ENCODE data around the gene CYCS. TPM values are rescaled to one million over a fixed set of nuclear protein-coding genes. Genes with fewer than 3 reads are reported as not detected.
A peak's percentile ranks its signal among the peaks of the same experiment; 100 is the strongest.

Gene CYCS
- total RNA-seq, 2 experiments from 2014 or later, result 65.2 to 175 TPM

DNA sequence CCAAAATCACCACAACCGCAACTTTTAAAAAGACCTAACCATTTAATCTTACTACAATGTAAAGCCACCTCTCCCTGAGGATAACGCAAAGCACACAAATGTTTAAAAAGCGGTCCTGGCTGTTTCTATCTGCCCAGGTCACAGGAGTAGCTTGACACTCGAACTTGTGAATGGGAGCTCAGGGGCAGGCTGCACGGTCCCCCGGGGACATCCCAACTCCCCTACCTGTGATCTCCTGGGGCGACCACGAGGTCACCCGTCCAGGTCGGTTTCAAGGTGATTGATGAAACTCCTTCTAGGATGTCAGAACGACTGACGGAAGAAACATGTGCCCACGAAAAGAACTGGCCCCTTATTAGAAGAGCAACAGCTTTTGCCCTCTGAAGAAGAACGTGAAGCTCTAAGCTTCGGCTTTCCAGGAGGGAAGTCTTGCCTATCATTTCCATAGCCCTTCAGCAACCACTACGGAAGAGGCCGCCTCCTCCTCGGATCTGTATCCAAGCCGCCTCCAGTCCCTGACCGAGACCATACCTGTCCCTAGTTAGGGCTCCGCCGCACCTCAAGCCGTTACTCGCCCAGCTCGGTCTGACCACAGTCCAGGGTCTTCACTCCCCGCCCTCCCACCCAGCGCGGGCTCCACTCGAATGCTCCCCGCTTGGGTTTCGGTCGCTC, 459 bp downstream of the CYCS start:
- Histone ChIP-seq H3K79me2 (ENCODE audit: insufficient read depth, low read depth, low read length) (peaks cover 56% of the 10 kb centered on the region), H4K20me1 (ENCODE audit: insufficient read depth, low read length) (peaks cover 11% of the 10 kb centered on the region), H3K4me3 (ENCODE audit: low read depth, low read length, poor library complexity, severe bottlenecking) (peak overlapping the region; percentile 89), H3K9me2 (ENCODE audit: insufficient read depth, low read length) (no peaks in the 10 kb centered on the region), H3K9me3 (ENCODE audit: low read length) (0 out of 2 replicates have a peak, but pooled peaks cover 13% of the 10 kb centered on the region), H3K4me2 (ENCODE audit: low read length) (peak overlapping the region; percentile 94), H2AFZ (ENCODE audit: low read length) (no peak overlapping the region), H3K27ac (ENCODE audit: low read depth, low read length, poor library complexity, severe bottlenecking) (peak overlapping the region; percentile 30), H3K4me1 (ENCODE audit: insufficient read depth, low read length, poor library complexity, severe bottlenecking) (peaks cover 32% of the 10 kb centered on the region), H3K36me3 (ENCODE audit: insufficient read depth, low read length) (peaks cover 51% of the 10 kb centered on the region)
- ChIA-PET POLR2A (interaction anchor here (0.6 to 3.1 kb wide), 12 partner anchors 10 to 404 kb away, joined by 3 to 15 read pairs (median 4); no protein-coding TSS in a partner anchor), CTCF (ENCODE audit: unreplicated experiment) (interaction anchor here (0.6 kb wide), 3 partner anchors 55 to 785 kb away, joined by 3 to 6 read pairs (median 5); no protein-coding TSS in a partner anchor)
- TF ChIP-seq EZH2phosphoT487 (IDR thresholded peaks at IDR 0.05; ENCODE audit: borderline replicate concordance, low read depth, low read length), result no peak
- TF ChIP-seq, protein P1, sequence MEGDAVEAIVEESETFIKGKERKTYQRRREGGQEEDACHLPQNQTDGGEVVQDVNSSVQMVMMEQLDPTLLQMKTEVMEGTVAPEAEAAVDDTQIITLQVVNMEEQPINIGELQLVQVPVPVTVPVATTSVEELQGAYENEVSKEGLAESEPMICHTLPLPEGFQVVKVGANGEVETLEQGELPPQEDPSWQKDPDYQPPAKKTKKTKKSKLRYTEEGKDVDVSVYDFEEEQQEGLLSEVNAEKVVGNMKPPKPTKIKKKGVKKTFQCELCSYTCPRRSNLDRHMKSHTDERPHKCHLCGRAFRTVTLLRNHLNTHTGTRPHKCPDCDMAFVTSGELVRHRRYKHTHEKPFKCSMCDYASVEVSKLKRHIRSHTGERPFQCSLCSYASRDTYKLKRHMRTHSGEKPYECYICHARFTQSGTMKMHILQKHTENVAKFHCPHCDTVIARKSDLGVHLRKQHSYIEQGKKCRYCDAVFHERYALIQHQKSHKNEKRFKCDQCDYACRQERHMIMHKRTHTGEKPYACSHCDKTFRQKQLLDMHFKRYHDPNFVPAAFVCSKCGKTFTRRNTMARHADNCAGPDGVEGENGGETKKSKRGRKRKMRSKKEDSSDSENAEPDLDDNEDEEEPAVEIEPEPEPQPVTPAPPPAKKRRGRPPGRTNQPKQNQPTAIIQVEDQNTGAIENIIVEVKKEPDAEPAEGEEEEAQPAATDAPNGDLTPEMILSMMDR (conservative IDR thresholded peaks at IDR 0.05; ENCODE audit: low read length), result no peak
- DNase-seq (ENCODE audit: low spot score), result peak; percentile 37
- intact Hi-C loops (cut with micrococcal nuclease; ENCODE audit: unreplicated experiment), result loop anchor here (1.0 kb wide), 1 partner anchor 56 kb away; a partner anchor contains a TSS
- BruUV-seq (replicated peaks), result no TSS peak

DNA sequence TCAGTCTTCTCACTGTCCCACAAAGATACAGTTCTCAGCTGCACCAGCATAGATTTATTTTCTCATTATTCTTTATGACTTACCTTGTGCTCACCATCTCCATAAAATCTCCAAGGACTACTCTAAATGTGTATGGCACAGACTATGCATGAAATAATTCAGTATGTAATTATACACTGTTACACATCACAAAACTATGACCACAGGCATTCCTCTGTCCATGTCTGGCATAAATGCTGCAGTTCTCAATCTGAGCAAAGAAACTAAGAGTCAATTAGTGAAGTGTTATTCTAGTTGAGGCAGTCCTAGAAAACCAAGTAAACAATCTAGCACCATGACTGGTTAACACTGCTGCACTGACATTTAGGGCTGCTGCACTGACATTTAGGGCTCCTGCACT, 2.7 kb downstream of the CYCS start:
- intact Hi-C loops (cut with micrococcal nuclease; ENCODE audit: unreplicated experiment), result no loop called here
- H3K27ac ChIP-seq (ENCODE audit: low read depth, low read length, poor library complexity, severe bottlenecking), result no peak overlapping the region
- TF ChIP-seq, protein P1 (conservative IDR thresholded peaks at IDR 0.05; ENCODE audit: low read length), result no peak
- no peak for TF ChIP-seq EZH2phosphoT487 (IDR thresholded peaks at IDR 0.05; ENCODE audit: borderline replicate concordance, low read depth, low read length)
- BruUV-seq (replicated peaks), result no TSS peak
- no peak overlapping the region for H2AFZ ChIP-seq (ENCODE audit: low read length)
- peaks cover 21% of the 10 kb centered on the region for H4K20me1 ChIP-seq (ENCODE audit: insufficient read depth, low read length)
- ChIA-PET CTCF (ENCODE audit: unreplicated experiment) (no interaction called here), POLR2A (no interaction called here)
- no peak for DNase-seq (ENCODE audit: low spot score)
- H3K4me2 ChIP-seq (ENCODE audit: low read length), result 0 out of 2 replicates have a peak overlapping the region, but pooled peaks have one; percentile 16
- H3K4me3 ChIP-seq (ENCODE audit: low read depth, low read length, poor library complexity, severe bottlenecking), result no peak overlapping the region
- H3K9me3 ChIP-seq (ENCODE audit: low read length), result 0 out of 2 replicates have a peak, but pooled peaks cover 13% of the 10 kb centered on the region
- peaks cover 72% of the 10 kb centered on the region for H3K36me3 ChIP-seq (ENCODE audit: insufficient read depth, low read length)
- no peaks in the 10 kb centered on the region for H3K9me2 ChIP-seq (ENCODE audit: insufficient read depth, low read length)
- H3K4me1 ChIP-seq (ENCODE audit: insufficient read depth, low read length, poor library complexity, severe bottlenecking), result peaks cover 54% of the 10 kb centered on the region
- H3K79me2 ChIP-seq (ENCODE audit: insufficient read depth, low read depth, low read length), result peaks cover 61% of the 10 kb centered on the region

DNA sequence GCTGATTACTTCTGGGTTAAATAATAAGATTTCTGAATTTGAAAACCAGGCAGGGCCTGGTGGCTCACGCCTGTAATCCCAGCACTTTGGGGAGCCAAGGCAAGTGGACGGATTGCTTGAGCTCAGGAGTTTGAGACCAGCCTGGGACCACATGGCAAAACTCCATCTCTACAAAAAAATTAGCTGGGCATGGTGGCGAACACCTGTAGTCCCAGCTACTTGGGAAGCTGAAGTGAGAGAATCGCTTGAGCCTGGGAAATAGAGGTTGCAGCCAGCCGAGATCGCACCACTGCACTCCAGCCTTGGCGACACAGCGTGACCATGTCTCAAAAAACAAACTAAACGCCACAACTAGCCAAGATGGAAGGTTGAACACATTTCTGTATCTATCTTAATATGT, 3.5 kb downstream of the CYCS start:
- Histone ChIP-seq H2AFZ (ENCODE audit: low read length) (no peak overlapping the region), H4K20me1 (ENCODE audit: insufficient read depth, low read length) (peaks cover 28% of the 10 kb centered on the region), H3K4me3 (ENCODE audit: low read depth, low read length, poor library complexity, severe bottlenecking) (no peak overlapping the region), H3K36me3 (ENCODE audit: insufficient read depth, low read length) (peaks cover 80% of the 10 kb centered on the region), H3K4me2 (ENCODE audit: low read length) (no peak overlapping the region), H3K9me3 (ENCODE audit: low read length) (0 out of 2 replicates have a peak, but pooled peaks cover 13% of the 10 kb centered on the region), H3K9me2 (ENCODE audit: insufficient read depth, low read length) (no peaks in the 10 kb centered on the region), H3K27ac (ENCODE audit: low read depth, low read length, poor library complexity, severe bottlenecking) (no peak overlapping the region), H3K4me1 (ENCODE audit: insufficient read depth, low read length, poor library complexity, severe bottlenecking) (peaks cover 62% of the 10 kb centered on the region), H3K79me2 (ENCODE audit: insufficient read depth, low read depth, low read length) (peaks cover 61% of the 10 kb centered on the region)
- BruUV-seq (replicated peaks), result no TSS peak
- intact Hi-C loops (cut with micrococcal nuclease; ENCODE audit: unreplicated experiment), result no loop called here
- TF ChIP-seq, protein P1 (conservative IDR thresholded peaks at IDR 0.05; ENCODE audit: low read length), result no peak
- no peak for TF ChIP-seq EZH2phosphoT487 (IDR thresholded peaks at IDR 0.05; ENCODE audit: borderline replicate concordance, low read depth, low read length)
- ChIA-PET CTCF (ENCODE audit: unreplicated experiment) (no interaction called here), POLR2A (interaction anchor here (0.7 kb wide), 1 partner anchor 1589 kb away, joined by 3 read pairs; no protein-coding TSS in a partner anchor)
- no peak for DNase-seq (ENCODE audit: low spot score)
